ENCODE measurements around the gene SH2D3C.
A peak's percentile ranks its signal among the peaks of the same experiment; 100 is the strongest.

SH2D3C gene

DNA sequence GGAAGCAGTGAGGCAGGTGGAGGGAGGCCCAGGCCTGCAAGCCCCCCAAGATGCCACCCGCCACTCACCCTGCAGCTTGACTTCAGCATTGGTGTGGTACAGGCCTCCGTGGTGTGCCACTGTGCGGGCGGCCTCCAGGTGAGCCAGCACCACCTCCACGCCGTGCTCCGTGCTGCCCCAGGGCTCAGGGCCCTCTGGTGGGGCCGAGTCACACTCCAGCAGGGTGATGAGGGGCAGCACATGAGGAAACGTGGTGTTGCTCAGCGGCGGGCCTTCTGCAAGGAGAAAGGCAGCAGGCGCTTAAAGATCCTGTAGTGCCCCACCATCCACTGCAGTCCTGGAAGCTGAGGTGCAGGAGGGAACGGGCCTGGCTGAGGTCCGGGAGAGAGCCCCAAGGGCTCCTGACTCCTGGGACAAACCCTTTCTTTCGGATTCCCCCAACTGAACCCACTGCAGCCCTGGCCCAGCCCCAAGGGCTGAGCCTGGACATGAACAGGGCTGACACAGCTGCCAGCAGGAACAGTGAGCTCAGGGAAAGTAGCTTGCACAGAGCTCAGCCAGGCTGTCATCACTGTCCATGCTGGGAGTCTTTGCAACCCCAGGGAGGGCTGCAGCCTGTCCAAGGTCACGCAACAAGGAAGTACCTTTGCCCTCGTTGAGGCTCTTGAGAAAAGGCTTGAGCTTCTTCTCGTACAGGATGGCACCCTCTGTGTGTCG lies 38.7 kb downstream of the SH2D3C start:
- DNase-seq, result no peak

DNA sequence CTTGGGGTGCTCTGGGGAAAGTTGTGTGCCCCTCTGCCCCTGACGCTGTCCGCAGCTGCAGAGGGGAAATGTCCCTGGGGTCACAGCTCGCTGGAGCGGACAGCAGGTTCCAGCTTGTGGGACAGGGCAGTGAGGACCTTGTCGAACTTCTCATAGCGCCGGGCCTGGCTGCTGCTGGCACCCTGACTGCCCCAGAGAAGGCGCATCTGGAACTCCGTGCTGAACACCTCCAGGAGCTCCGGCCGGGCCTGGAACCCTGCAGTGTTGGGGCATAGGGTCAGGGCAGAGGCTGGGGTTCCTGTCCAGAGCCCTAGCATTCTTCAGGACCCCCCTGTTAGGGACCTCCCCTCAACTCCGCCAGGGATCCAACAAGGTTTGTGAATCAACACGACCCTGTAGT lies 39.8 kb downstream of the SH2D3C start:
- no peak for DNase-seq

DNA sequence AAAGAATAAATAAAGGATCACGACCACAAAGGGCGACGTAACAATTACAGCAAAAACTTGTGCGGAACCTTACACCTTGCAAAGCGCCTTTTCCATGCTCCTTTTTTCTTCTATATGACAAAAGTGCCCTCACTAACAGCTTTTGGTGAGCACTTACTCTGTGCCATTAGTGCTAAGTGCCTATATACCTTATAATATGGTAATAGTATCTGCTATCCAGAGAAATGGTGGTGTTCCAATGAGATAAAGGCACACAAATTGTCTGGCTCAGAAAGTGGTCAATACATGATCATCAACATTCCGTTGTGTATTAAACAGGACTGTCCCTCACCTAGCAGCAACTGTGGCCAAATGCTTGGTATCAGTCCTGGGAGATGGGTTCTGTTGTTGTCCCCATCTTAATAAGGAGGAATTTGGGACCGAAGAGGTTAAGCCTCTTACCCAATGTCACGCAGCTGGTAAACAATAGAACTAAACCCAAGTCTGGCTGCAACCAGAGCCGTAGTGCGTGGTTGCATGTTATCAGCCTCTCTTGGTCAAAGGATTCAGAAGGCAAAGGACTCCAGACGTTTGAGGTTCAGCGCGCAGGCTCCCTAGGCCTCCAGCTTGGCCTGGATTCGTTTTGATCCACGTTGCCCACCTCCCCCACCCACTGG lies 42.8 kb downstream of the SH2D3C start:
- no peak for DNase-seq

DNA sequence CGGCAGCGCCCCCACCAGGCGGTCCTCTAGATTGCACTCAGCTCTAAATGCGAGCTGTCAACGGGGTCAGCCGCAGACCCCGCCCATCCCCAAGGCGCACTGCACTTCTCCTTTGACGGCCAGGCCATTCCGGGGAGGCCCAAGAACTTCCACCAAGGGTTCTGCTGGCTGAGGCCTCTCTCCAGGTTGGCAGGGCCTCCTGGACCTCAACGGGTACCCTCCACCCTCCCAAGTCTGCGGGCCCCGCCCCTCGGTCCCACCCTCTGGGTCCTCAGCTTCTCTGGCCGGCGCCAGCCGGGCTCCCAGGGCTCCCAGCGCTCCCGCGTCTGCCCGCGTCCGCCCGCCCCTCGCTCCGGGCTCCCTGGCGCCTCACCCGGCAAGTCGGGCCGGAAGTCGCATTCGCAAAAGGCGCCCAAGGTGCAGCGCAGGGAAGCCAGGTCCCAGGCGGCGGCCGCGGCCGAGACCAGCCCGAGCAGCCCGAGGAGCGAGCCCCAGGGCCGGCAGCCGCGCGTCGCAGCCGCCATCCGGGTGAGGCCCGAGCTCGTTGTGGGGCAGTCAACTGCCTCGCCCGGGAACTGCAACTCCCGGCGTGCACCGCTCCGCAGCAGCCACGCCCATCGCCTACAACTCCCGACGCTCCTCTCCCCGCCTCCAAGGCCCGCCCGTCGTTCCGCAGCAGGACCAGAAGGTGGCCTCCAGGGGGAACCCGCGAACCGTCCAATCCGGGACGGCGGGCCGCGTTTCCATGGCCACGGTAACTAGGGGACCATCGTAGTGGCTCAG lies 43.5 kb downstream of the SH2D3C start, which contains the start of gene TOR2A:
Gene TOR2A, minus strand, starts transcription at position 548 of the 783 bp plus-strand sequence. Its CDS starts 24 bp downstream, at position 524.
- peak; percentile 95 to 98 for DNase-seq

DNA sequence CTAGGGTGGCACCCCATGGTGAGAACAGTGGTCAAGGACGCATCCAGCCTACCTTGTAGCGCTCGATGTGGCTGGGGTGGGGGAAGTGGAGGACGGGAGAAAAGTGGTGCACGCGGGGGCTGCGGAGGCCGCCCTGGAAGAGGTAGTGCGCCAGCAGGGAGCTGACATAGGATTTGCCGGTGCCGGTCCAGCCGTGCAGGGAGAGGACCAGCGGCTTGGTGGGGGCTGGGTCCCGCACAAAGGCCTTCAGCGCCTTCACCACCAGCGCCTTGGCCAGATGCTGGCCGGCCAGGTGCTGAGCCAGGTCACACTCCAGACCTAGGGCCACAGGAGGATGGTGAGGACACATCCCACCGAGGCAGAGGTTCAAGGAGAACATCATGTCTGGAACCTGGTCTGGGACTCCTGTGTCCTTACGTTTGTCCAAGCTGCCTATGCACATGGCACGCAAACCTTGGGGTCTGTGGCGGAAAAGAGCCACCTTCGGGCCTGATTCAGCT lies 44.2 kb downstream of the SH2D3C start:
- DNase-seq, result peak in 1 of 2 experiments; percentile 43

DNA sequence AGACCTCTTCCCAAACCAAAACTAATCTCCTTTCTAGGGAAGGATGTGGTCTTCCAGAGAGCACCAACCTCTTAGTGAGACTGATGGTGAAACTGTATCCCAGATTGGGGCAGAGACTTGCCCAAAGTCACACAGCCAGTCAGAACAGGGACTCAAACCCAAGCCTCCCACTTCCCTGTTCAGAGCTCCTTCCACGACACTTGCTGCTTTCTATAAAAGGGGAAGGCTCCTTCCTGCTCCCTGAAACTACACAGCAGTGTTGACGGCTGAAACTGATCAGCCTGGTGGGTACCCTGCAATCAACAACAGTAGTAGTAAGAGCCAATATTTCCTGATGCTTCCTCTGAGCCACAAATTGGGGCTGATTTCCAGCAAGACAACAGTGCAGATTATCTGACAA lies 44.9 kb downstream of the SH2D3C start:
- DNase-seq, result no peak

DNA sequence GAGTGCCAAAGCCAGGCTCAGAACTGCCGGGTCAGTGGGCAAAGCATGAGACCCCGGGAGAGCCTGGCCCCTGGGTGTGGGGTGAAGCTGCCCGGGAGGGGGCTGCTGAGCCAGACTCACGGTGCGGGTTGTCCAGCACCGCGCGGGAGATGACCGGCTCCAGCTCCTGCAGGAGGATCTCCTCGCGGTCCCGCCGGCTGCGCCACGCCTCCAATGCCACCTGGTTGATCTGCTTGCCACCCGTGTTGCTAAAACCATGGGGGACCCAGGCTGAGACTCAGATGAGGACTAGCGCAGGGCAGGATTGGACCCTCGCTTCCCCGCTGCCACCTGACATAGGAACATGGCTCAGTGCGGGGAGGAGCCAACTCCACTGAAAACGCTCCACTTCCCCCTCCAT lies 46.0 kb downstream of the SH2D3C start:
- no peak for DNase-seq

DNA sequence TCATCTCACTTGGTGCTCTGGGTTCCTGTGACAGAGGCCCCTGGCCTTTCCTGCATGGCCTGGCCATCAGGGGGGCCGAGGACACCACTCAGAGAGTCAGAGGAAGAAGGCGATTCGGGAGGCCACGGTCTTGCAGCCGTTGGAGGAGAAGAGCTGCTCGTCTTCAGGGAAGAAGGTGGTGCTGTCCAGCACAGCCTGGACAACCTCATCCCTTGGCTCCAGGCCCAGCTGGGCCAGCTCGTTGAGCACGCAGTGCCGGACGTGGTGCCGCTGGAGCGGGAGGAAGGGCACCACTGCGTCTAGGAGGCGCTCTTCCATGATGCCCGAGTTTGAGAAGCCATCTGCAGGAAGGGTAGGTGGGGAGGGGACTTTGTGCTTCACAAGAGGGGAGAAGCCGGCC lies 46.5 kb downstream of the SH2D3C start:
- no peak for DNase-seq

DNA sequence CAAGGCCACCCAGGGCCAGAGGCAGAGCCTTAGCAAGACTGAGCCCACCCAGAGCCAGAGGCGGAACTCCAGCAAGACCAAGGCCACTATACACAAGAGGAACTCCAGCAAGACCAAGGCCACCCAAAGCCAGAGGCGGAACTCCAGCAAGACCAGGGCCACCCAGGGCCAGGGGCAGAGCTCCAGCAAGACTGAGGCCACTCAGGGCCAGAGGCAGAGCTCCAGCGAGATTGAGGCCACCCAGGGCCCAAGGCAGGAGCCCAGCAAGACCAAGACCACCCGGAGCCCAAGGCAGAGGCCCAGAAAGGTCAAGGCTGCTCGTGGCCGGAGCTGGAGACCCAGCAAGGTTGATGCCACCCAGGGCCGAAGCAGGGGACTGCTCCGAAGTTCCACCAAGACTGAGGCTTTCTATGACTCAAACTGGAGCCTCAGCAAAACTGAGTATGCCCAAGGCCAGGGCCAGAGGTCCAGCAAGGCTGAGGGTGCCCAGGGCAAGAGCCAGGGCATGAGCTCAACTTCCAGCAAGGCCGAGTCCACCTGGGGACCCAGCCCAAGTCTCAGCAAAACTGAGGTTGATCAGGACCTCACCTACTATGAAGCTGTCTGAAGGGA lies 47.6 kb downstream of the SH2D3C start:
- DNase-seq, result no peak

DNA sequence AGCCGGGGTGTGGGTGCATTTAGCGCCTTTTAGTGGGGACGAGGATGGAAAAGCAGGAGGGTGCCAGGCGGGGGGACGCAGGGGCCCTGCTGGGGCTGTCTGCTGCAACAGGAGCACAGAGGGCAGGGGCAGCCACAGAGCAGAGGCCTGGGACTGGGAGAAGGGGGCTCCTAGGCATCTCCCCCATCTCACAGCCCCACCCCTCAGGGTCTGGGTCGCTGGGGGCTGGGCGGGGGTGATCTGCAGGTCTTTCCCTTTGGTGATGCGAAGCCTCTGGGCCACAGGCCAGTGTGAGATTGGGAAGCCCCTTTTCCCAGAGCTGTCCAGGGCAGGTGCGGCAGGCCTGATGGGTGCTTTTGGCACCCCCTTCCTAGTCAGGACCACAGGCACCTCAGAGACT lies 48.2 kb downstream of the SH2D3C start:
- DNase-seq, result no peak

DNA sequence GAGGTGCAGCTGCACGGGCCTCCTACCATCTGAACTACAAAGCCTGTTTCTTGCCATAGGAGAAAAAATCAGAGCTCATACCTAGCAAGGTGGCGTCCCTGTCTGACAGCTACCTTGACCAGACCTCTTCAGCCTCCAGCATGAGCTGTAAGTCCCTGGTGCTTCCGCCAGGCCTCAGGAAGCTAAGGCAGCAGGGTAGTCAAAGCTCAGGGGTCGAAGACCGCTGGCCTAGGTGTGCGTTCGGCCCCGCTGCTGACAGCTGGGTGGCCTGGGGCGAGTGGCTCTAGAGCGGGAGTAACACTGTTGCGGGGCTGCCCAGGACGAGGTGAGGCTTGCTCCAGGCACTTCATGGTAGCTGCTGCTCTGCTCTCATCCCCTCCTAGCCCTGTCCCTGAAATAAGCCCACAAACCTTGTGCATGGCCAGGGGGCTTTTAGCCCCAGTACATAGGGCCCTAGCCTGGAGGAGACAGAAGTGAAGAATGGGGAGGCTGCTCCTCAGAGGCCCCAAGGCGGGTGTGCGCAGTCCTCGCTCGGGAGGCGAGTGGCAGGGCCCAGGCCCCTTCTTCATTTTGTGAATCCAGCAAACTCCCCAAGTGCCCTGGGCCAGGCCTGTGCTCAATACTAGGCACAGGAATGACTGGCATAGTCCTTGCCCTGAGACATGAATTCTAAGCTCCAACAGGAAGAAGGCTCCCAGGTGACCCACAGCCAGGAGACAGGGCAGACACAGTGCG lies 48.8 kb downstream of the SH2D3C start:
- no peak for DNase-seq

DNA sequence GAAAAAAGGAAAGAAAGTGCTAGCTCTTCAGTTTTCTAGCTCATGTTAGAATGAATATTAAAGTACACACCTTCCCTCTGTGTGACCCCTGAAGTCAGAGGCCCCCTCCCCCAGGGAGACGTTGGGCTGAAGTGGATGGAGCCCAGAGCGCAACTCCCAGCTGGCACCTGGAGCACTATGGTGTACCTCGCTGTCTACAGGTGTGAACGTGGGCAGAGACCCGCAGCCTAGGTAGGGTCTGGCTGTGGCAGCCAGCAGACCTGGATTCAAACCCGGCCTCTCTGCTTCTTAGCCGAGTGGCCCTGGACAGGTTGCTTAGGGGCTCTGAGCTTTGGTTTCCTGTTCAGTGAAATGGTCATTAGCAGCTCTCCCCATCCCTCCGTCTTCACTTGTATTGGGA lies 49.7 kb downstream of the SH2D3C start:
- DNase-seq, result no peak

DNA sequence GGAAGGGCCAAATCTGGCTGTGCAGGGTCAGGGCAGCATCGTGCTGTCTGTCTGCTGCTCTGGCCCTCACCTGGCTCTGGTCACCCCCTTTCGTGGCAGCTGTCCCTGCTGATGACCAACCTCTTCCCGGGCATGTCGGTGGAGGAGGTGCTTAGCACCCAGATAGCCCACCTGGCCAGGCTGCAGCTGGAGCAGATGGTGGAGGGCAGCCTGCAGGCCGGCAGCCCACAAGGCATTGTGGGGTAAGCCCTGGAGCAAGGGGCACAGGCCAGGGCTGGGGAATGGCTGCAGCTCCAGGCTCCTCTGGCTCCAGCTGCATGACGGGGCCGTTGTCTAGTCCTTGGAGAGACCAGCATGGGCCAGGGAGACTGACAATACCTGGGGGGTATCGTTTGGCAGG lies 51.6 kb downstream of the SH2D3C start:
- no peak for DNase-seq

DNA sequence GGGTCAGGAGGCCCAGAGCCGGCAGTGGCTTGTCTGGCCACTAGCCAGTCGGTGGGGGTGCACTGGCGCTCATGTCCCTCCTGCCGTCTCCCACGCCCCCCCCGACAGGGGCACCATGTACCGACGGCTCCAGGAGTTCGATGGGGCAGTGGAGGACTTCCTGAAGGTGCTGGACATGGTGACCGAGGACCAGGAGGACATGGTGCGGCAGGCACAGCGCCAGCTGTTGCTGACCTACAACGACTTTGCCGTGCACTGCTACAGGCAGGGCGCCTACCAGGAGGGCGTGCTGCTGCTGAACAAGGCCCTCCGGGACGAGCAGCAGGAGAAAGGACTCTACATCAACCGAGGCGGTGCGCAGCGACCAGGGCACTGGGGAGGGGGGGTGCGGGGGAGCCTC lies 54.5 kb downstream of the SH2D3C start:
- peak; percentile 24 to 48 for DNase-seq

DNA sequence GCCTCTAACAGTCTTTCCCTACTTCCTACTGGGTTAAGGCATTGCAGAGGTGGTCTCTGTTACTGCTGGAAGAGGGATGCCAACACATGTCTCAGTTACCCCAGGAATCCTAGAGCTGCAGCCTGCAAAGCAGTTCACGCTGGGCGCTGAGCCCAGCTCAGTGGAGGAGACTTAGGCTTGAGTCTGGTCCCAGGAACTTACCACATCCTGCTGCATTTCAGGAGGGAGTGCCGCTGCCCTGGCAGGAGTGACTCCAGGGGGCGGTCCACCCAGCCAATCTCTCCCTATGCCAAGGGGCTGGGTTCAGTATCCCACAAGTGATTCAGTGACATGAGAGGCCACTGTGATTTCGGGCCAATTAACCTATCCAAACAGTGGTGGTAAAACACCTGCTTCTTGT lies 55.0 kb downstream of the SH2D3C start:
- peak; percentile 17 to 79 for DNase-seq

DNA sequence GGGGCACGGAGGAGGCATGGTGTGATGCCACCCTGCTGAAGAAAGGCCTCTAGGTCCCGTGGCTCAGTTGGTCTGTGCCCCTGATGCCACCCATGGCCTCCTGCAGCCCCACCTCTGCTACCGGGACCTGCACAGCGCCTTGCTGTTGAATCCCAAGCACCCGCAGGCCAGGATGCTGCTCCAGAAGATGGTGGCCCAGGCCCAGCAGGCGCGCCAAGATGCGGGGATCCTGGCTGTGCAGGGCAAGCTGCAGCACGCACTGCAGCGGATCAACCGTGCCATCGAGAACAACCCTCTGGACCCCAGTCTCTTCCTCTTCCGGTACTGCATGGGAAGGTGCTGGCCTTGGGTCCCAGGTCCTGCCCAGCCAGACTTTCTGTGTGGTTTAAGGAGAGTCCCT lies 55.5 kb downstream of the SH2D3C start:
- no peak for DNase-seq

DNA sequence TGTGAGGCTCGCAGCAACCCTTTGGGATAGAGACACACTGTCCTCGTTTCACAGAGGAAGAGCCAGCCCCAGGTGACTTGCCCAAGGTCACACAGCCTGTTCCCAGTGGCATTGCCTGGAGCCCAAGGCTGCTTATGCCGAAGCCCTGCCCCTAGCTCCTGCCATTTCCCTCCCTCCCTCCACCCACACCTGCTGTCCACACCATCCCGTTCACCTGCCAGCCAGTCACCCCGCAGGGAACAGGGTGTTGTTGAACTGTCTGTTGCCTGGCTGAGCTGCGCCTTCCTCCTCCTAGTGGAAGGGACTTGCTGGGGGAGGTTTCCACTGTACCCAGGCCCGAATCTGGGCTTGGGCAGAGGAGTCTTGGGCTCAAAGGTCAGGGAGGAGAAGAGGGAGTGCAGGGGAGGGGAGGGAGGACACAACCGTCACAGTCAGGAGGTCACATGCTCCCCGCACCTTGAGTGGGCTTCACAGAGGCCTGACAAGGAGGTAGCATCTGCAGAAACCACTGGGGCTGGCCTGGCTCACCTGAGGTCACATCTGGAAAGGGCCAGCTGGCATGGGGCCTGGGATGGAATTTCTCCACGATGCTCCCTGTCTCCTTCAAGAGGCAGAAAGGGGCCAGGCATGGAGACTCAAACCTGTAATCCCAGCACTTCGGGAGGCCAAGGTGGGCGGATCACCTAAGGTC lies 56.3 kb downstream of the SH2D3C start:
- peak; percentile 63 to 85 for DNase-seq

DNA sequence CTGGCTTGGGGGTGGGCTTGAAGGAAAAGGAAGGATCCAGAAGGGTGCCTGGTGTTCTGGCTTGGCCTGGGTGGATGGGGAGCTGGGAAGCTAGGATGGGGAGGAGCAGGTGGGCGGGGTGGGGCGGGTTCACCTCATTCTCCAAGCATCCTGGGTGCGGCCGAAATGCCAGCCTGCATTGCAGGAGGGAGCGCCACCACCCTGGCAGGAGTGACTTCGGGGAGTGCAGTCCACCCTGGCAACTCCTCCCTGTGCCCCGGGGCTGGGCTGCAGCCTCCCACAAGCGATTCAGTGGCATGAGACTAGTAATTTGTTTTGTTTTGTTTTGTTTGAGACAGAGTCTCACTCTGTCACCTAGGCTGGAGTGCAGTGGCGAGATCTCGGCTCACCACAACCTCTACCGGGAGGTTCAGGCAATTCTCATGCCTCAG lies 57.1 kb downstream of the SH2D3C start:
- DNase-seq, result peak; percentile 57 to 85

DNA sequence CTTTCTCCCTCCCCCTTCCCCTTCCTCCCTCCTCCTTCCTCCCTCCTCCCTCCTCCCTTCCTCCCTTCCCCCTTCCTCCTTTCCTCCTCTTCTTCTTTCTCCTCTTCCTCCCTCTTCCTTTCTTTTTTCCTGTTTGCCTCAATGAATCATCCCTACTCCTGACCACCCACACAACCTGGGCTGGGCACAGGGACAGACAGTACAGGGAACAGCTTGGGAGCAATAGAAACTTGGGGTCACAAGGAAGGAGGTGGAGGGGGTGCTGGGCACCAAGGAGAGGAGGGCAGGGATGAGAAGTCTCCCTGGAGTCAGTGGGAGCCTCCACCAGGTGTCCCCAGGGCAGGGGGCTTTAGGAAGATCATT lies 57.6 kb downstream of the SH2D3C start:
- DNase-seq, result no peak

DNA sequence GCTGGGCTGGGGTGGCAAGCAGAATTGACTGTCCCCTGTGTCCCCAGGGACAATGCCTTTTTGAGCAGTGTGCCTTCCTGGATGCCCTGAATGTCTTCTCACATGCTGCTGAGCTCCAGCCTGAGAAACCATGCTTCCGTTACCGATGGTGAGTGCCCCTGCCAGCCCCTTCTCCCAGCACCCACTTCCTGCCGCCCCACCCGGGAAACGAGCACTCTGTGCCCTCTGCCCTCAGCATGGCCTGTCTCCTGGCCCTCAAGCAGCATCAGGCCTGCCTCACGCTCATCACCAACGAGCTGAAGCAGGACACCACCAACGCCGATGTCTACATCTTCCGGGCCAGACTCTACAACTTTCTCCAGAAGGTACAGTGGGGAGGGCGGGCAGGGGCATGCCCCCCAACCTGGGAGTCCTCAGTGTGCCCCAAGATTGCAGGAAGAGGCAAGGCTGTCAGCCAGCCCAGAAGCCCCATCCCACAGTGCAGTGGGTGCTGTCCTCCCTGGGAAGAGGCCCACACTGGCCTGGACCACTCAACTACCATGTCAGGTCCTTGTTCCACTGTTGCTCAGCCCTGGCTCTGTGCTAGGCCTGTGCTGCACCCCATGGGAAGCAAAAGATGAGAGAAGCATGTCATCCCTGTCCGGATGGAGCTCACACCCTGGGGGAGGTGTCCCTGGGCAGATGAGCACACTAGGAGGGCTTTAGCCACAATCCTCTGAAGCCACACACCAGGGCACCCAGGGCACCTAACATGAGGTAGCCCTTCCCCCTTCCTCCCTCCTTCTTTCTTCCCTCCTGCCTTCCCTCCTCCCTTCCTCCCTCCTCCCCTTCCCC lies 58.2 kb downstream of the SH2D3C start:
- DNase-seq, result no peak

DNA sequence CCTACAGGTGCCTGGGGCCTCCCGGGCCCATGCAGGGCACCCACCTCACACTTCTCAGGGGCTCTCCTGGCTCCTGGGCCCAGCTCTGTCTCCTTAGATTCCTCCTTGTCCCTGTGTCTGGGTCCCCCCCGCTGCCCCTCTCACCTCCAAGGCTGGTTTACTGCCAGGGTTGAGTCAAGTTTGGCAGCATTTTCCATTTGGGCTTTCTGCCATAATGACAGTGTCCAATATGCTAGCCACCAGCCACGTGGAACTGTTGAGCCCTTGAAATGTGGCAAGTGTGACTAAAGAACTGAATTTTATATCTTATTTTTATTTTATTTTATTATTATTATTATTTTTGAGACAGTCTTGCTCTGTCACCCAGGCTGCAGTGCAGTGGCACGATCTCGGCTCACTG lies 60.7 kb downstream of the SH2D3C start:
- DNase-seq, result no peak

All from NCI-H2081 (cell line).